GM21423 (cell line): ENCODE measurements around the gene SLC12A8.

Experiments used
- ATAC-seq: cut with Tn5 transposase; IDR thresholded peaks from one replicate; pipeline ENCODE4 v1.9.1; 2021; ENCODE audit warnings: mild to moderate bottlenecking, moderate library complexity; ENCODE audit not compliant: unreplicated experiment

The SLC12A8 gene

GRCh38 chr3:125187599-125187910 is 25.0 kb downstream of the SLC12A8 start:
- ATAC-seq: no peak

- no peak for ATAC-seq
These were observed 25.5 kb downstream of the SLC12A8 start for GRCh38 chr3:125186800-125187598.

- no peak for ATAC-seq
These were observed 26.2 kb downstream of the SLC12A8 start for GRCh38 chr3:125186261-125186787.

GRCh38 chr3:125185805-125186204 is 26.7 kb downstream of the SLC12A8 start:
- no peak for ATAC-seq

- no peak for ATAC-seq
These were observed 32.7 kb downstream of the SLC12A8 start for GRCh38 chr3:125179884-125180240.

GRCh38 chr3:125179143-125179883 is 33.2 kb downstream of the SLC12A8 start:
- peak; percentile 49 for ATAC-seq

- no peak for ATAC-seq
These were observed 34.8 kb downstream of the SLC12A8 start for GRCh38 chr3:125177746-125178145.

- ATAC-seq: no peak
These were observed 37.1 kb downstream of the SLC12A8 start for GRCh38 chr3:125175295-125176078.

- ATAC-seq: no peak
These were observed 40.2 kb downstream of the SLC12A8 start for GRCh38 chr3:125172346-125172745.

GRCh38 chr3:125168711-125169393 is 43.7 kb downstream of the SLC12A8 start:
- no peak for ATAC-seq

- ATAC-seq: no peak
These were observed 45.9 kb downstream of the SLC12A8 start for GRCh38 chr3:125166599-125167136.

GRCh38 chr3:125165948-125166553 is 46.5 kb downstream of the SLC12A8 start:
- ATAC-seq: no peak

GRCh38 chr3:125165189-125165947 is 47.2 kb downstream of the SLC12A8 start:
- no peak for ATAC-seq

GRCh38 chr3:125163739-125164601 is 48.6 kb downstream of the SLC12A8 start:
- ATAC-seq: peak; percentile 51

- no peak for ATAC-seq
These were observed 50.8 kb downstream of the SLC12A8 start for GRCh38 chr3:125161607-125162219.

- ATAC-seq: no peak
These were observed 51.8 kb downstream of the SLC12A8 start for GRCh38 chr3:125160606-125161371.

GRCh38 chr3:125157183-125157582 is 55.4 kb downstream of the SLC12A8 start:
- ATAC-seq: no peak
